NCI-H774 (cell line): ENCODE data around the gene SEC31B.

Experiments
- DNase-seq: peaks from one replicate; lab custom pipeline; 2025; lab: John Stamatoyannopoulos, UW

Gene SEC31B

GRCh38 chr10:100438674-100439315, 80.9 kb downstream of the SEC31B start:
- DNase-seq: no peak
